HL-60 (cell line): ENCODE results near the gene RFX7.

Source experiments
- POLR2AphosphoS5 ChIP-seq: IDR thresholded peaks from 2 replicates; pipeline ENCODE4 v1.6.1; 2012; ENCODE audit warnings: low read depth
- TF ChIP-seq, protein P1 (sequence below): IDR thresholded peaks from one replicate; pipeline ENCODE4 v1.5.1; 2011; ENCODE audit warnings: low read length, control low read depth, inconsistent platforms; ENCODE audit not compliant: insufficient read depth

DNA sequence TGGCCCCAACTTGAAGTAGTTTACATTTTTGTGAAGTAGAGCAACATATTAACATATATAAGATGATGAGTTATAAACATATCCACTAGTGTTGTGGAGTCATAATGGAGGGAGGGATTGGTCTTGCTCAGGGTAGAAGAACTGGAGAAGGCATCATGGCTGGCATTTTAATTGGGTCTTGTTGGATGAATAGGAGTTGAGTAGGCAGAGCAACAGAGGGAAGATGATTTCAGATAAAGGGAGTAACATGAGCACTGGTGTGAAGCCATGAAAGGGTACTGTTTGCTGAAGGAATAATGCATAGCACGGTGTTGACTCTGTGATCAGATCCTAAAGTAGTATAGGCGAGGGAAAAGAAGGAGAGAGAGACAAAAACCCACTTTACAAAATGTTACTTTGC is 3.6 kb upstream of the RFX7 start:
- TF ChIP-seq, protein P1, sequence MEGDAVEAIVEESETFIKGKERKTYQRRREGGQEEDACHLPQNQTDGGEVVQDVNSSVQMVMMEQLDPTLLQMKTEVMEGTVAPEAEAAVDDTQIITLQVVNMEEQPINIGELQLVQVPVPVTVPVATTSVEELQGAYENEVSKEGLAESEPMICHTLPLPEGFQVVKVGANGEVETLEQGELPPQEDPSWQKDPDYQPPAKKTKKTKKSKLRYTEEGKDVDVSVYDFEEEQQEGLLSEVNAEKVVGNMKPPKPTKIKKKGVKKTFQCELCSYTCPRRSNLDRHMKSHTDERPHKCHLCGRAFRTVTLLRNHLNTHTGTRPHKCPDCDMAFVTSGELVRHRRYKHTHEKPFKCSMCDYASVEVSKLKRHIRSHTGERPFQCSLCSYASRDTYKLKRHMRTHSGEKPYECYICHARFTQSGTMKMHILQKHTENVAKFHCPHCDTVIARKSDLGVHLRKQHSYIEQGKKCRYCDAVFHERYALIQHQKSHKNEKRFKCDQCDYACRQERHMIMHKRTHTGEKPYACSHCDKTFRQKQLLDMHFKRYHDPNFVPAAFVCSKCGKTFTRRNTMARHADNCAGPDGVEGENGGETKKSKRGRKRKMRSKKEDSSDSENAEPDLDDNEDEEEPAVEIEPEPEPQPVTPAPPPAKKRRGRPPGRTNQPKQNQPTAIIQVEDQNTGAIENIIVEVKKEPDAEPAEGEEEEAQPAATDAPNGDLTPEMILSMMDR = no peak
- no peak for TF ChIP-seq POLR2AphosphoS5
